HepG2 (cell line): ENCODE measurements around the gene PRSS22.

ENCODE experiments used
- NR2F6 ChIP-seq, 2 experiments: IDR thresholded peaks; 2 replicates each; pipeline ENCODE4 v1.6.1; 2016; ENCODE audit warnings: antibody characterized with exemption in 1 of 2, mild to moderate bottlenecking in 1 of 2
- RAD51 ChIP-seq: fragments of 450-650 bp; IDR thresholded peaks from 2 replicates; pipeline ENCODE4 v1.6.1; 2016; ENCODE audit warnings: borderline replicate concordance

- TF ChIP-seq NR2F6 (IDR thresholded peaks at IDR 0.05) (no peak), NR2F6 (CRISPR knock-in tag; IDR thresholded peaks at IDR 0.05) (no peak), RAD51 (no peak)
These were observed 37.8 kb upstream of the PRSS22 start for GRCh38 chr16:2895813-2896212.
